GM19395 (cell line): ENCODE data around the gene KLK7.
"Not testable (repeated sequence)": the region's sequence is repeated elsewhere in the genome, so short reads cannot be mapped to it uniquely, and the experiment has no call there.

Source experiments
- ATAC-seq: cut with Tn5 transposase; IDR thresholded peaks from one replicate; pipeline ENCODE4 v1.9.1; 2021; ENCODE audit warnings: mild to moderate bottlenecking, moderate library complexity; ENCODE audit not compliant: unreplicated experiment

The KLK7 gene

GRCh38 chr19:50978772-50979390, 4.8 kb downstream of the KLK7 start:
- ATAC-seq: no peak

GRCh38 chr19:50977626-50978025, 6.1 kb downstream of the KLK7 start:
- ATAC-seq: no peak

GRCh38 chr19:50975766-50976165, 8.0 kb downstream of the KLK7 start:
- no peak for ATAC-seq

- no peak for ATAC-seq
Observed at GRCh38 chr19:50974702-50975556, 8.8 kb downstream of the KLK7 start.

GRCh38 chr19:50972795-50973376, 10.8 kb downstream of the KLK7 start:
- no peak for ATAC-seq

GRCh38 chr19:50969810-50970209, 13.9 kb downstream of the KLK7 start:
- not testable (repeated sequence) for ATAC-seq

GRCh38 chr19:50969413-50969760, 14.3 kb downstream of the KLK7 start, which contains the start of gene KLK6:
Gene KLK6, minus strand, starts transcription at chr19:50969591. Its CDS starts 1,487 bp downstream, at chr19:50968104.
- no peak for ATAC-seq

GRCh38 chr19:50968716-50969412, 14.9 kb downstream of the KLK7 start:
- ATAC-seq: no peak

GRCh38 chr19:50967929-50968715, 15.6 kb downstream of the KLK7 start:
- no peak for ATAC-seq

- ATAC-seq: no peak
Observed at GRCh38 chr19:50964266-50964665, 19.5 kb downstream of the KLK7 start.

GRCh38 chr19:50963381-50963780, 20.3 kb downstream of the KLK7 start:
- ATAC-seq: no peak

GRCh38 chr19:50962245-50962644, 21.5 kb downstream of the KLK7 start:
- ATAC-seq: no peak

- no peak for ATAC-seq
Observed at GRCh38 chr19:50959731-50960500, 23.8 kb downstream of the KLK7 start.

GRCh38 chr19:50957587-50957986, 26.1 kb downstream of the KLK7 start:
- ATAC-seq: no peak

GRCh38 chr19:50952910-50953309, 30.8 kb downstream of the KLK7 start, which contains the start of gene KLK5:
Gene KLK5, minus strand, starts transcription at chr19:50953038. Its CDS starts 381 bp downstream, at chr19:50952657.
- ATAC-seq: no peak

GRCh38 chr19:50949861-50950260, 33.9 kb downstream of the KLK7 start:
- ATAC-seq: no peak

- ATAC-seq: no peak
Observed at GRCh38 chr19:50947123-50947522, 36.6 kb downstream of the KLK7 start.

GRCh38 chr19:50944795-50945194, 38.9 kb downstream of the KLK7 start:
- ATAC-seq: no peak

- ATAC-seq: no peak
Observed at GRCh38 chr19:50943074-50943828, 40.5 kb downstream of the KLK7 start.
